GM18498 (cell line): Measurements from ENCODE around the gene CRELD2.
"Not testable (repeated sequence)": the region's sequence is repeated elsewhere in the genome, so short reads cannot be mapped to it uniquely, and the experiment has no call there.

Source experiments
- ATAC-seq: cut with Tn5 transposase; IDR thresholded peaks from one replicate; pipeline ENCODE4 v1.9.1; 2021; ENCODE audit warnings: mild to moderate bottlenecking, moderate library complexity; ENCODE audit not compliant: unreplicated experiment

CRELD2 gene

DNA sequence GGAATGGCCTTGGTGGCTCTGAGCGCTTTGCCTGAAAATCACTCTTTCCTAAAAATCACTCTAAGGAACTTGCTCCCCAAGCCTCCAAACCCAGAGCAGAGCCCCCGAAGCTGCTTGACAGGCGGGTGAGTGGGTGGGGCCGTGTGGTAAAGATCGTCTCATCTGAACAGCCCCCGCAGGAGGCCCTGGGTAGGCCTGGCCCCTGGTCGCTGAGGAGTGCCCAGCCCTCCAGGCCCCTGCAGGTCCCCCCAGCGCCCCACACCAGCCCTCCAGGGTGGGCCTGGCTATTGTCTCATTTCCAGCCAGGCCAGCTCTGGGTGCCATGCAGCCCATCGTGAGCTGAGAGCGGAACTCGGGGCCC, 25.0 kb downstream of the CRELD2 start:
- ATAC-seq = no peak

DNA sequence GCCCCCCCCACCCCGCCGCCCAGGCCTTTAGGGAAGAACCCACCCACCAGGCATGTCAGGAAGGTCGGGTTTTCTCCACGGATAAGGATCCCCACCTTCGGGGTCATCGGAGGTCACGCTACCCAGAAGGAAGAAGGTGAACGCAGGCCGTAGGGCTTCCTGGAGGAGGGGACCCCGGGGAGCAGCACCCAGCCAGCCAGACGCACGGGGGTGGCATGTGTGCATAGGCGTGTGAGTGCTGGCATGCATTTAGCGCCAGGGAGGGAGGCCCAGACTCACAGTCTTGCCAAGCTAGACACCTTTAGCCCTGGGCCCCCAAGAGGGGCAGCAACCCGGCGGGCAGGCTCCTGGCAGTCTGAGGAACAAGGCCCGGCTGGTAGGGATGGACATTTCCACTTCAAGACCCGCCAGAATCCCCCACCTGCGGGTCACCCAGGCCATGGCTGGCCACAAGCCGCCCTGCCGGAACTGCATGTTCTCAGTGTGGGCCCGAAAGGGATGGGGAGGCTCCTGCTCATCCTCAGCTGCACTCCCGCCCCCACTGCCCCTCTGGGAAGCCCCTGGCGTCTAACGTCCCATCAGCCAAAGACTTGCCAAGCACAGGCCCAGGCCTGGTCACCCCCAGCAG, 25.5 kb downstream of the CRELD2 start:
- ATAC-seq = no peak

DNA sequence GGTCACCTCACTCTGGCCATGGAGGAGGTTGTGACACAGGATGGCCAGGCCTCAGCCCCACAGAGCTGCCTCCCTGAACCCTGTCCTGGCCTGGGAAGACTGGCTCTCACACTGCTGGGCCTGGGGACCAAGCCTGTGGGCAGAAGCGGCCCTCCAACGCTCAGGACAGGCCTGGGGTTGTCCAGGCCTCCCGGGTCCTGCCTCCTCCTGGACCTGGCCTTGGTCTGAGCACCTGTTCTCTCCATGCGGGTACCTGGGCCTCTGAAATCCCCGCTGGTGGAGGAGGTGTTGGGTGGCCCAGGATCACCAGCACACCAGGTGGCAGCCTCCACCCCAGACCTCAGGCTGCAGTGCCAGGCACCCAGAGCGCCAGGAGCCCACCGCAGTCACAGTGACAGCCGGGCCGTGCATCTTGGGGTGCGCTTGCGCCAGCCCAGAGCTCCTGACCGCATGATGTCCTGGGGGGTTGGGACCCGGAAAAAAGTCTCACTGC, 26.0 kb downstream of the CRELD2 start:
- ATAC-seq = no peak

DNA sequence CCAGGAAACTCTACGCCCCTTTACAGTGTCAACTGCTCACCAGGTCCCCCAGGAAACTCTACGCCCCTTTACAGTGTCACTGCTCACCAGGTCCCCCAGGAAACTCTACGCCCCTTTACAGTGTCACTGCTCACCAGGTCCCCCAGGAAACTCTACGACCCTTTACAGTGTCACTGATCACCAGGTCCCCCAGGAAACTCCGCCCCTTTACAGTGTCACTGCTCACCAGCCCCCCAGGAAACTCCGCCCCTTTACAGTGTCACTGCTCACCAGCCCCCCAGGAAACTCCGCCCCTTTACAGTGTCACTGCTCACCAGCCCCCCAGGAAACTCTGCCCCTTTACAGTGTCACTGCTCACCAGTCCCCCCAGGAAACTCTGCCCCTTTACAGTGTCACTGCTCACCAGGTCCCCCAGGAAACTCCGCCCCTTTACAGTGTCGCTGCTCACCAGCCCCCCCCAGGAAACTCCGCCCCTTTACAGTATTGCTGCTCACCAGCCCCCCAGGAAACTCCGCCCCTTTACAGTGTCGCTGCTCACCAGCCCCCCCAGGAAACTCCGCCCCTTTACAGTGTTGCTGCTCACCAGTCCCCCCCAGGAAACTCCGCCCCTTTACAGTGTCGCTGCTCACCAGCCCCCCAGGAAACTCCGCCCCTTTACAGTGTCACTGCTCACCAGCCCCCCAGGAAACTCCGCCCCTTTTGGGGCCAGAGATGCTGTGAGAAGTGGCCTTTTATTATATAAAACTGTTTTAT, 26.8 kb downstream of the CRELD2 start:
- not testable (repeated sequence) for ATAC-seq

DNA sequence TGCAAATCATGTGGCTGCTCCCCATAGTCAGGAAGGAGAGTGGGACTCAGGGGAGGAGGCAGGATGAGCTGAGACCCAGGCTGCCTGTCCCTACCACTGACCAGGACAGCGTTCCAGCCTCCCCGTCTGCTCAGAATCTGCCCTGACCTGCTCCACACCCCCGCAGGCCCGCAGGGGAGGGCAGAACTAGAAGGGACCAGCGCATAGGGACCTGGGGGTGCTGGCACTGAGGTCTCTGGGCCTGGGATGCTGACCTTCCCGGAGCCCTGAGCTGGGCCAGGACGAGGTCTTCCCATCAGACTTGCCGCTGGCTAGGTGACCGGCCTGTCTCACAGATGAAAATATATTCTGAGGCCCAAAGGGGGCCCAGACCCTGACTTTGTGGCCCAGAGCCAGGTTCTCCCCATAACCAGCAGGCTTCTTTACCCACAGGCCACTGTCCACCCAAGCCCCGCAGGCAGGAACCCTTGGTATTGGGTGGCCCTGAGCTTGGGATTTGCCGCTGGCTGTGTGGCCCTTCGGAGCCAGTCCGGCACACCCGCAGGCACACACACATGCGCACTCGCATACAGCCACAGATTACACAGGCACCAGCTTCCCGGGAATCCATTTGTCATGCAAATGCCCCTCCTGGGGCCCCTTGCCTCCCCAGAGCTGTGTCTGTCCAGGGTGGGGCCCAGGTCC, 28.3 kb downstream of the CRELD2 start:
- ATAC-seq = no peak

DNA sequence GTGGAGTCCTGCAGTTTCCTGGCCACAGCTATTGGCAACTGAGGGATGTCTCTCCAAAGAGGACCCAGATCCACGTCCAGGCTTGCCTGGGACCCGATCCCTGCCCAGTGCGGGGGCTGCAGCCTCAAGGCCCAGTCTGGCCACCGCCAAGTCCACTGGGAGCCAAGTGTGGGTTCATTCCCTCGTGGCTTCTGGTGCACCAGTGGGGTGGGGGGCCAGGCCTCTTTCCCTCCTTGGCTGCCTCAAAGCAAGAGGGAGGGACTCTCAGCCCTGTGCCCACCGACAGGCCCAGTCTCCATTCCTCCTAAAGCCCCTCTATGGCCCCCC, 28.8 kb downstream of the CRELD2 start:
- ATAC-seq = no peak

DNA sequence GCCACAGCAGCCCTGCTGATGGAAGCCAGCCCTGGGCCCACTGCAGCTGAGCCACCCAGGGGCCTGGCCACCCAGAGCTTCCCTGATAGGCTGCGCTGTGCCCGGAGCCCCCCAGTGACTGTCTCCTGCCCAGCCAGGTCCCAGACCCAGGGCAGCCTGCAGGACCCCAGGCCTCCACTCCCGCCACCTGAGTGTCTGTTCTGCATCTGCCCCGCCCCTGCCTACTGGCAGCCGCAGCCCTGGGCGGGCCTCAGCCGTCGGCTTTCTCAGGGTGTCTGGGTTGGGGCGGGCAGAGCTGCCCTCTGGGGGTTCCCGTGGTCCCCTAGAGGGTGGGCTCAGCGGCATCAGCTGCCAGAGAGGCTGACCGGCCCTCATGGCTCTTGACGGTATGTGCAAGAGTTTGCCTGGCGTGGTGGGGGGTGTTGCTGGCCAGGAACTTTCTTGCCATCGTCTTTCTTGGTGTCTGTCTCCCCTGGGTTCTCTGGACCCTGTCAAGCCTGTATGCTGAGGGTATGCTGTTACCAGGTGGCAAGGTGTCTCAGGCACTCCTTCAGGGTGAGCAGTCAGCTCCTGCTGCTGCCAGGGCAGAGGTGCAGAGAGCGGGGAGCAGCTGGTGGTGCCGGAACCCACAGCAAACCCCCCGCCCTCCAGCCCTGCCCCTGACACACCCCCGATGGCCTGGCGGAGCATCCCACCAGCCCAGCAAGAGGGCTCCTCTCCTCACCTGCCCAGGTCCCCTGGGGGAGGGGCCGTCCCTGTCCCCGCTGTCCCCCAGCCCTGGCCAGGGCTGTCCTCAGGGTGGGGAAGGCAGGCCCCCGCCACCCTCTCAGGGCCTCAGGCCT, 29.9 kb downstream of the CRELD2 start:
- ATAC-seq = no peak

DNA sequence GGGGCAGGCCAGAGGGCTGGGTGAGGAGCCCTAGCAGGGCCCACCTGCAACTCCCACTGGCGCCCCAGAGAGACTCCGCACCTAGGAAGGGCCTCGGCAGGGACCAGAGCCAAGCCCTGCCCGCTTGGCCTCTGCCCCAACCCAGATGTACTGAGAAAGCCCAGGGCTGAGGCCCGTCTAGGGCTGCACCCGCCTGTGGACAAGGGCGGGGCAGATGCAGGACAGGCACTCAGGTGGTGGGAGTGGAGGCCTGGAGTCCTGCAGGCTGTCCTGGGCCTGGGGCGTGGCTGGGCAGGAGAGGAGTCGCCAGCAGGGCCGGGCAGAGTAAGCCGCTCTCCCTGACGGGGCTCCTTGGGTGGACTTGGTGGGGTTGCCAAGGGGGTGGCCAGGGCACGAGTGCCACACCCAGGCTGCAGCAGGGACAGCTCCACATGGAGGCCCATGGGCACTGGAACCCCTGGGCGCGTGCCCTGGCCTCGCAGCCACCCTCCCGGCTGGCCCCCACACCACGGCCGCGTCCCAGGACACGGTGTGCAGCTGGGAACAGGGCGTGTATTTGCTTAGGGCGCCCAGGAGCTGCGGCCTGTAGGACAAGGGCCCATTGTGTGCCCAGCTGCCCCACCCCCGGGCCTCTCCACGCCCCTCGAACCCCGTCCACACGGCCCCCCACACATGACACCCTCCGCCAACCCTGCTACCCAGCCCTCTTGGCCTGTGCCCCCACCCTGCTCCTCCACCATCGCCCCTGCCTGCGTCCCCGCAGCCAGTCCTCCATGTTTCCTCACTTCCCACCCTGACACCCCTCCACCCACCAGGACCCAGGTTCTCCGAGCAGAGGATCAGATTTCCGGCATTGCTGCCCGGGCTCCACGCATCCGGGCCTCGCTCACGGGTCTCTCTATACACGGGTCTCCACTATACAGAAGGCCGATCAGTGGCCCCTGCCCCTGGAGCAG, 30.8 kb downstream of the CRELD2 start:
- no peak for ATAC-seq

DNA sequence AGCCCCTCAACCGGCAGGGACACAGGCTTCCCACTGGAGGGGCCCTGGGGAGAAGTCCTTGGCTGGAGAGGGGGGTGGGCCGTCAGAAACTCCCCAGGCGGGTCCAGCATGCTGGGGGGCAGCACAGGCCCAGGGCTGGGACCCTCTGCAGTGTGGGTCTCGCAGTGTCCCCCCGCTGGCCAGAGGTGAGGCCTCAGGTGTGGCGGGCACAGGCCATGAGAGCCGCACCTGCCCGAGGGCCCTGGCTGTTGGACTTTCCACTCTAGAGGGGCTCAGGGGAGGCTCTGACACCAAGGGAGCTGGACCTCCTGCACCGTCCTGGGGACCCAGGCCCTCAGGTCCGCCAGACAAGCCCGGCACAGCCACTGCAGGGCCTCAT, 31.5 kb downstream of the CRELD2 start:
- ATAC-seq = no peak

DNA sequence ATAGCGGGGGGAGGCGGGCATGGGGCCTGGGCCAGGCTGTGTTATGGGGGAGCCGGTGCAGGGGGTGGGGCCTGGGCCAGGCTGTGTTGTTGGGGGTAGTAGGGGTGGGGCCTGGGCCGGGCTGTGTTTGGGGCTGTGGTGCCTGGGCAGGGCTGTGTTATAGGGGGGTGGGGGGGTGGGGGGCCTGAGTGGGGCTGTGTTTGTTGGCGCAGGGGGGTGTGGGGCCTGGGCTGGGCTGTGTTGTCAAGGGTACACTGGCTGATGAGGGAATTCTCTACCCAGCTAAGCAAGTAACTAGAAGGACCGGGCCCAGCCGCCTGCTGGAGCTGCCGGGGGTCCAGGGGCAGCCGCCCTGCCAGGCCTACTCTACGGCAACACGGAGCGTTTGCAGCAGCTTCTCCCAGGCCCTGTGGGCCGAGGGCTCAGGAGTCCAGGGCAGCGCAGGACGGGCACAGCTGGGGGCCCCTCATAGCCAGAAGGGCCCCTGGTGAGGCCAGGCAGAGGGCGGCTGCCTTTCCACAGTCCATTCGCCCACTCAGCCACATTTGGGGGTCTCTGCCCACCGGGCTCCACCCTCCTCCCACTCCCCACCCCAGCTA, 32.1 kb downstream of the CRELD2 start:
- no peak for ATAC-seq

DNA sequence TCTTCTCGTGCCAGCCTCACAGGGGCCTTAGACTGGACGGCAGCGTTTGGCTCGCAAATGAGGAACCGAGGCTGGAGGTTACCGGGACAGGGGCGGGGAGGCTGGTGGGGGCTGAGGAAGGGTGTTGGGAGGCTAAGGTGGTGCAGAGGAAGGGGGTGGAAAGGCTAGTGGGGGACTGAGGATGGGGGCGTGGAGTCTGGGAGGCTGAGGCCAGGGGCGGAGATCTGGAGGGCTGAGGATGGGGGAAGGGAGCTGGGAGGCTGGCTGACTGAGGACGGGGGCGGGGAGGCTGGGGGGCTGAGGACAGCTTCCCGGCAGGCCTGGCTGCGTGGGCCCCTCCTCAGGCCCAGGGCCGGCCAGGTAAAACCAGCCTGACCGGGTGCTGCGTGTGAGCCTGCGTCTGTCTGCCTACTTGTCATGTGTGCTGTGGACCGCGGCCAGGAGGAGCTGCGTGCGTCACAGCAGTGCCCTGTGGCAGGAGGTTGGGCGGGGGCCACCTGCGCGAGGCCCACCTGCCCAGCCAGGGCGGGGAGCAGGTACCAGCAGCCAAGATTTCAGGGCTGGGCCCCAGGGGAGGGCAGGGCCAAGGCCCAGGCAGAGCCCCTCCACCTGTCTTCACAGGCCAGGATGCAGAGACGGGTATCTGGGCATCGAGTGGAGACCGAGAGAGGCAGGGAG, 32.7 kb downstream of the CRELD2 start:
- no peak for ATAC-seq

DNA sequence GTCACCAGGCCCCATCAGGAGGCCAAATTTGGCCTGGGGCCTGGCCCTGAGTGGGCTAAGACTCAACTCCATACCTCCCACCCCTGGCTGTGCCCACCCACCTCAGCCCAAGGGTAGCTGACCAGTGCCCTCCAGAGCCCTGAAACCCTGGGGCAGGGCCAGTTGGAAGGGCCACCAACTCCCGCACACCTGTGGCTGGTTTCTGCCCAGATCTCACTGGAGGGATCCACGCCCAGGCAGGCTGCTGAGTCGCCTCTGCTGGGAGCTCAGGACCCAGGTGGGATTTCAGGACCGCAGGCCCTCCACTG, 33.2 kb downstream of the CRELD2 start:
- ATAC-seq = no peak

DNA sequence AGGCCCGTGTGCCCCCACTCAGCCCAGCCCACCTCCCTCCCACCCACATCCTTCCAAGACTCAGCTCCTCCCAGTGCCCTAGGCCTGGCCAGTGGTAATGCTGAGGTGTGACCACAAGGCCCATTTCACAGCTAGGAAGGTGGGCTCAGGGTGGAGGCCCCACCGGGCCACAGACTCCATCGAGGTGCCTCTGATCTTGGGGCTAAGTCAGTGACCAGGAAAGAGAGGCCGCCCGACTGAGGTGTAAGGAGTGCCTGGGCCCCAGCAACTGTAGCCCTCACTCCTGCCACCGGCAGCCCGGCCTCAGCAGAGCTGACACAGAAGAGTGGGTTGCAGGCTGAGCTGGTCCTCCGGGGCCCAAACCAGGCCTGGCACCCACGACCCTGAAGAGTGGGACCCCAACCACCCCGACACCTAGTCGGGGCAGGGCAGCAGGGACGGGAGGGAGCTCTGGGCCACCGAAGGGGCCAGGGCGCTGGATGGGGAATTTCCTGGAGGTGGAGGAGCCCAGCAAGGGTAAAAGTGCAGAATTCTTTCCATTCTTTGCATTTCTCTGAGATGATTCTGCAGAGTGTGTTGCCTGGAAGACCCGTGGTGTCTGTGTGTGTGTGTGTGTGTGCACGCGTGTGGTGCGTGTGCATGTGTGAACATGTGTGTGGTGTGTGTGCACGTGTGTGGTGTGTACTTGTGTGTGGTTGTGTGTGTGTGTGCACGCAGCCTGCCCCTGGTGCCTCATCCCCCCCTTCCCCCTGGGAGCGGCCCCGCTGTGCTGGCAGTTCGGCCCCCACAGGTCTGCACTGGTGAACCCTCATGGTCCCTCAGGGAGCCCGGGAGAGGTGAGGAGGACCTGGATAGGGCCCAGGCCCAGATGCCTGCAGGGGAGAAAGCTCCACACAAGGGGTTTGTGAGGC, 33.8 kb downstream of the CRELD2 start:
- no peak for ATAC-seq

DNA sequence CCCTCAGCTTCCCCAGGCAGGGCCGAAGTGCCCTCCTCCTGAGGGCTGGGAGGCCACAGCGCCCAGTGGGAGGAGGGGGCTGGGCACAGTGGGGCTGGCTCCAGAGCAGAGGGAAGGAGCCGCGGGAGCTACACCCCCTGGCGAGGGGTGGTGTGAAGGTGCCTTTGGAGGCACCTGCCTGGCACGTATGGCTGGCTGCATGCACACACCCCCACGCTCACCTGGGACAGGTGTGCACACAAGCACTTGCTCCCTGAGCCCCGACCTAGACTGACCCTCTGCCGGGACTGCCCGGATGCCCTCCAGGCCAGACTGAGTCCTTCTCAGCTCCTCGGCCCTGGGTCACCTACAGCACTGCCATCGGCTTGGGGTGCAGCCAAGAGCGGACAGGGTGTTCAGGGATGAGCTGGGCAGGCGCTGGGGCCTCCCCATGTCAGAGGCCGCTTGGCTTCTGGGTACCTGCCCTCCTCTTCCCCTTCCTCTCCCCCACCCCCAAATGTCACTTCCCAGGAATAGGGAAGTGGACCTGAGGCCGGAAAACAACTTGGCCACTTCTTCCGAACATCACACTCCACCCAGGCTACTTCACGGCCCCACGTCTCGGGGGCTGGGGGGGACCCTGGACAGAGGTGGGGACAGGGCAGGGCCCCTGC, 34.7 kb downstream of the CRELD2 start:
- ATAC-seq = no peak

DNA sequence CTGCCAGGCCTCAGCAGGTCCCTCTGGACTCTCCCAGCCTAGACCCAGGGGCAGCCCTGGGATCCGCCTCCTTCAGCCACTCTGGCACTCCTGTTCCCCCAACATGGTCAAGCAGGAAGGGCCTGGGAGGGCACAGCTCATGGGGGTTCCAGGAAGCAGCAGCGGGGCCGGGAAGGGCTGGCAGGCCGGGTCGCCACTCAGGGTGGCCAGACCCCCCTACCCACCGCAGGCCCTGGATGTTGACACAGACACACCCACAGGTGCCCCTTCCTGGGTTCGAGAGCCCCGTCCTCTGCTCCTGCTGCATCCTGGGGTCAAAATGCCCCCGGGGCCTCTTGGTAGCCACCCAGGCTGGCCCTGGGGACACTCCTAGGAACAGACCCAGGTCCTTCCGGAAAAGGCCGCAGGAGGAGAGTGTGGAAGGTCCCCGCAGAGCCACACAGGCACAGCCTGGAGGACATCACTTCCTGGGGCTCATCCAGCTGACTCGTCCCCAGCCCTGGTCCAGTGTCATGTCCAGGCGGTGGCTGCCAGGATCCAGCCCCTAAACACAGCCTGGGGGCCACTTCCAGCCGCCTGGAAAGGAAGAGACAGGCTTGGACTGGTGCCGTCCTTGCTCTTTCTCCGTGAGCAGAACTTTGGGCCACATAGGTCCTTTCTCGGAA, 35.4 kb downstream of the CRELD2 start:
- no peak for ATAC-seq

DNA sequence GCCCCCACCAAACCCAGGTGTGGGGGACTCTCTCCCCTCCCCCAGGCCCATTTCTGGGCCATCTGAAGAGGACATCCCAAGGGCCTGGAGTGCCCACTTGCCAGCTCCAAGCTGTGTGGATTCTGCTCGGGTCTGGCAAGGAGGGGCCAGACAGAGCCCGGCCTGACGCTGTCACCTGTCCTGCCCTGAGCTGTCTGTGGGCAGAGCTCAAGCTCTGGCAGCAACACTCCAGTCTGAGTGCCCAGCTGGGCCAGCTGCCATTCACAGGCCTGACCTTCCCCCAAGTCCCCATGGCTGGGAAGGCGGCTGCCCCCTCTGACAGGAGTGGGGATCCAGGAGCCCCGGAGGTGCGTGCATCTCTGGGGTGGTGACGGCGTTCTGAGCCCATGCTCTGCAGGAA, 35.9 kb downstream of the CRELD2 start:
- ATAC-seq = no peak

DNA sequence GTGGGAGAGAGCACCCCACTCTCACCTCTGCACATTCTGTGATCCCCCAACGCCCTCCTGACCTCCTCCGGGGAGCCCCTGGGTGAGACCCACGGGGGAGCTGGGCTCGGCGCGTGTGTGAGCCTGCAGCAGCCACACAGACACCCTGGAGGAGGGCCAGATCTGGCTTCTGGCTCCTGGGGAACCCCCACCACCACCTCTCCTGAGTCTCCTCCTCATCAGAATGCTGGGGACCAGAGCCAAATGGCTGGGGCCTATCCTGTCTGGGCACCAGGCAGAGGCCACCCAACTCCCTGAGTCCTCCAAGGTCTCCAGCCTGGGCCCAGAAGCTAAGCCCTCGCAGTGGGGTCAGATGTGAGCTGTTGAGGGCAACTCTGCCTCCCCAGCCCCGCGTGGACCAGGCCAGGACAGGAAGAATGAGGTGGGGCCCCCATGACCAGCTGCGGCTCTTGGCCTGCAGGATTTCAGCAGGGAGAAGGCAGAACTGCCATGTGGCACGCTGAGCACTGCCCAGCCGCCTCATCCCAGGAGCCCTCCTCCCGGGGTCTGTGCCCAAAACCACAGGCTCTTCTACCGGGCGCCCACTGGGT, 36.7 kb downstream of the CRELD2 start:
- no peak for ATAC-seq
